ENCODE results near the gene RALGAPA1. TPM values are rescaled to one million over a fixed set of nuclear protein-coding genes. Genes with fewer than 3 reads are reported as not detected.

The RALGAPA1 gene
- total and polyA plus RNA-seq, 2 donors (not counting 1 experiment from before 2014, with no cell fraction given), result 7.2 to 34.5 TPM

- H3K4me3 ChIP-seq (replicated peaks in 1 of 4; ENCODE audit: control extremely low read depth in 1 of 4, insufficient read depth in 1 of 4, low read depth in 3 of 4, low read length in 4 of 4), result no peak overlapping the region
- no peak overlapping the region for H3K27ac ChIP-seq (ENCODE audit: insufficient read depth, low read length)
- H3K79me2 ChIP-seq (ENCODE audit: control insufficient read depth, insufficient read depth, low read length), result no peaks in the 10 kb centered on the region
- no peaks in the 10 kb centered on the region for H3K9me3 ChIP-seq (ENCODE audit: control insufficient read depth, insufficient read depth, low read depth, low read length)
- H3K4me2 ChIP-seq (ENCODE audit: extremely low read depth, insufficient read depth, low read length), result no peak overlapping the region
- no peaks in the 10 kb centered on the region for H3K36me3 ChIP-seq (ENCODE audit: control insufficient read depth, insufficient read depth, low read length)
- TF ChIP-seq CTCF (conservative IDR thresholded peaks at IDR 0.05 in 1 of 2, IDR thresholded peaks at IDR 0.05 in 1 of 2; ENCODE audit: low read depth in 1 of 2, low read length in 2 of 2) (no peak), EZH2 (IDR thresholded peaks at IDR 0.05; ENCODE audit: low read length, missing control alignments) (no peak)
- no peaks in the 10 kb centered on the region for H3K27me3 ChIP-seq (ENCODE audit: control insufficient read depth, insufficient read depth, low read length)
- no peaks in the 10 kb centered on the region for H4K20me1 ChIP-seq (ENCODE audit: control insufficient read depth, extremely low read depth, insufficient read depth, low read length)
- no peak overlapping the region for H3K9ac ChIP-seq (ENCODE audit: insufficient read depth, low read length)
- DNase-seq (ENCODE audit: low read depth in 2 of 2), result no peak
- no peak overlapping the region for H2AFZ ChIP-seq (ENCODE audit: low read length)
- H3K4me1 ChIP-seq (ENCODE audit: control insufficient read depth, extremely low read depth, insufficient read depth, low read length), result no peaks in the 10 kb centered on the region
Measured at GRCh38 chr14:35730871-35731270, 78.2 kb downstream of the RALGAPA1 start.

GRCh38 chr14:35727764-35728163 lies 81.3 kb downstream of the RALGAPA1 start:
- DNase-seq (ENCODE audit: low read depth in 2 of 2), result no peak
- Histone ChIP-seq H3K4me1 (ENCODE audit: control insufficient read depth, extremely low read depth, insufficient read depth, low read length) (no peaks in the 10 kb centered on the region), H3K4me2 (ENCODE audit: extremely low read depth, insufficient read depth, low read length) (no peak overlapping the region), H4K20me1 (ENCODE audit: control insufficient read depth, extremely low read depth, insufficient read depth, low read length) (no peaks in the 10 kb centered on the region), H3K9ac (ENCODE audit: insufficient read depth, low read length) (no peak overlapping the region), H3K27ac (ENCODE audit: insufficient read depth, low read length) (no peak overlapping the region), H3K79me2 (ENCODE audit: control insufficient read depth, insufficient read depth, low read length) (no peaks in the 10 kb centered on the region), H3K9me3 (ENCODE audit: control insufficient read depth, insufficient read depth, low read depth, low read length) (no peaks in the 10 kb centered on the region), H2AFZ (ENCODE audit: low read length) (no peak overlapping the region), H3K27me3 (ENCODE audit: control insufficient read depth, insufficient read depth, low read length) (no peaks in the 10 kb centered on the region), H3K36me3 (ENCODE audit: control insufficient read depth, insufficient read depth, low read length) (no peaks in the 10 kb centered on the region), H3K4me3 (replicated peaks in 1 of 4; ENCODE audit: control extremely low read depth in 1 of 4, insufficient read depth in 1 of 4, low read depth in 3 of 4, low read length in 4 of 4) (no peak overlapping the region)
- no peak for TF ChIP-seq EZH2 (IDR thresholded peaks at IDR 0.05; ENCODE audit: low read length, missing control alignments)

- Histone ChIP-seq H3K9me3 (ENCODE audit: control insufficient read depth, insufficient read depth, low read depth, low read length) (no peaks in the 10 kb centered on the region), H4K20me1 (ENCODE audit: control insufficient read depth, extremely low read depth, insufficient read depth, low read length) (no peaks in the 10 kb centered on the region), H3K4me1 (ENCODE audit: control insufficient read depth, extremely low read depth, insufficient read depth, low read length) (no peaks in the 10 kb centered on the region), H3K36me3 (ENCODE audit: control insufficient read depth, insufficient read depth, low read length) (no peaks in the 10 kb centered on the region), H3K27me3 (ENCODE audit: control insufficient read depth, insufficient read depth, low read length) (no peaks in the 10 kb centered on the region), H3K27ac (ENCODE audit: insufficient read depth, low read length) (no peak overlapping the region), H3K4me3 (replicated peaks in 1 of 4; ENCODE audit: control extremely low read depth in 1 of 4, insufficient read depth in 1 of 4, low read depth in 3 of 4, low read length in 4 of 4) (no peak overlapping the region), H2AFZ (ENCODE audit: low read length) (no peak overlapping the region), H3K79me2 (ENCODE audit: control insufficient read depth, insufficient read depth, low read length) (no peaks in the 10 kb centered on the region), H3K4me2 (ENCODE audit: extremely low read depth, insufficient read depth, low read length) (no peak overlapping the region), H3K9ac (ENCODE audit: insufficient read depth, low read length) (no peak overlapping the region)
- no peak for DNase-seq (ENCODE audit: low read depth in 2 of 2)
- no peak for TF ChIP-seq CTCF (conservative IDR thresholded peaks at IDR 0.05 in 1 of 2, IDR thresholded peaks at IDR 0.05 in 1 of 2; ENCODE audit: low read depth in 1 of 2, low read length in 2 of 2)
- no peak for TF ChIP-seq EZH2 (IDR thresholded peaks at IDR 0.05; ENCODE audit: low read length, missing control alignments)
Measured at GRCh38 chr14:35725930-35726329, 83.2 kb downstream of the RALGAPA1 start.

Data from fibroblast of lung (primary cell).